ENCODE data around the gene SEPHS2. TPM values are rescaled to one million over a fixed set of nuclear protein-coding genes. Genes with fewer than 3 reads are reported as not detected.
"Not testable (repeated sequence)": the region's sequence is repeated elsewhere in the genome, so short reads cannot be mapped to it uniquely, and the experiment has no call there.

The SEPHS2 gene
- total RNA-seq, 4 donors from 2014 or later = 21.6 to 36.1 (median 25.2) TPM

- no peak for ATAC-seq
- Histone ChIP-seq H3K27me3 (no peaks in the 10 kb centered on the region), H3K4me3 (no peak overlapping the region), H3K36me3 (no peaks in the 10 kb centered on the region), H3K27ac (no peak overlapping the region), H3K4me1 (no peaks in the 10 kb centered on the region), H3K9me3 (no peaks in the 10 kb centered on the region)
- WGBS, 2 donors (ENCODE audit: low coverage in 1 of 2) = 80 to 93% methylated on average over 2 to 3 of the region's 7 CpGs
- TF ChIP-seq EP300 (IDR thresholded peaks at IDR 0.05) (no peak), POLR2AphosphoS5 (IDR thresholded peaks at IDR 0.05) (no peak), POLR2A (IDR thresholded peaks at IDR 0.05) (no peak)
- TF ChIP-seq, protein P1, sequence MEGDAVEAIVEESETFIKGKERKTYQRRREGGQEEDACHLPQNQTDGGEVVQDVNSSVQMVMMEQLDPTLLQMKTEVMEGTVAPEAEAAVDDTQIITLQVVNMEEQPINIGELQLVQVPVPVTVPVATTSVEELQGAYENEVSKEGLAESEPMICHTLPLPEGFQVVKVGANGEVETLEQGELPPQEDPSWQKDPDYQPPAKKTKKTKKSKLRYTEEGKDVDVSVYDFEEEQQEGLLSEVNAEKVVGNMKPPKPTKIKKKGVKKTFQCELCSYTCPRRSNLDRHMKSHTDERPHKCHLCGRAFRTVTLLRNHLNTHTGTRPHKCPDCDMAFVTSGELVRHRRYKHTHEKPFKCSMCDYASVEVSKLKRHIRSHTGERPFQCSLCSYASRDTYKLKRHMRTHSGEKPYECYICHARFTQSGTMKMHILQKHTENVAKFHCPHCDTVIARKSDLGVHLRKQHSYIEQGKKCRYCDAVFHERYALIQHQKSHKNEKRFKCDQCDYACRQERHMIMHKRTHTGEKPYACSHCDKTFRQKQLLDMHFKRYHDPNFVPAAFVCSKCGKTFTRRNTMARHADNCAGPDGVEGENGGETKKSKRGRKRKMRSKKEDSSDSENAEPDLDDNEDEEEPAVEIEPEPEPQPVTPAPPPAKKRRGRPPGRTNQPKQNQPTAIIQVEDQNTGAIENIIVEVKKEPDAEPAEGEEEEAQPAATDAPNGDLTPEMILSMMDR (IDR thresholded peaks at IDR 0.05) = no peak
Measured at GRCh38 chr16:30464078-30464477, 18.4 kb upstream of the SEPHS2 start.

DNA sequence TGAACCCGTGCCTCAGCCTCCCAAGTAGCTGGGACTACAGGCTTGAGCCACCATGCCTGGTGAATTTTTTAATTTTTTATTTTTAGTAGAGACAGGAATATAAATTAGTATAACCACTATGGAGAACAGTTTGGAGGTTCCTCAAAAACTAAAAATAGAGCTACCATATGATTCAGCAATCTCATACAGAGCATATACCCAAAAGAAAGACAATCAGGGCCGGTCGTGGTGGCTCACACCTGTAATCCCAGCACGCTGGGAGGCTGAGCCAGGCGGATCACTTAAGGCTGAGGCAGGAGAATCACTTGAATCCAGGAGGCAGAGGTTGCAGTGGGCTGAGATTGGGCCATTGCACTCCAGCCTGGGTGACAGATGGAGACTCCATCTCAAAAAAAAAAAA, 15.8 kb upstream of the SEPHS2 start:
- H3K36me3 ChIP-seq, H3K4me3 ChIP-seq, H3K27ac ChIP-seq, H3K9me3 ChIP-seq, ATAC-seq, H3K4me1 ChIP-seq, H3K27me3 ChIP-seq: not testable (repeated sequence)
- 85 to 91% methylated on average over 3 to 5 of the region's 5 CpGs for WGBS, 2 donors (ENCODE audit: low coverage in 1 of 2)

GRCh38 chr16:30459456-30459855, 13.8 kb upstream of the SEPHS2 start:
- 75 to 78% methylated on average over 9 to 11 of the region's 11 CpGs for WGBS, 2 donors (ENCODE audit: low coverage in 1 of 2)
- Histone ChIP-seq H3K27ac (no peak overlapping the region), H3K9me3 (no peaks in the 10 kb centered on the region), H3K4me3 (no peak overlapping the region), H3K4me1 (no peaks in the 10 kb centered on the region), H3K36me3 (no peaks in the 10 kb centered on the region), H3K27me3 (no peaks in the 10 kb centered on the region)
- no peak for ATAC-seq
- TF ChIP-seq, protein P1 (IDR thresholded peaks at IDR 0.05) = no peak
- TF ChIP-seq POLR2A (IDR thresholded peaks at IDR 0.05) = no peak

GRCh38 chr16:30458561-30459394, 13.1 kb upstream of the SEPHS2 start:
- no peak overlapping the region for H3K27ac ChIP-seq
- 85 to 100% methylated on average over 2 to 7 of the region's 22 CpGs for WGBS, 2 donors (ENCODE audit: low coverage in 1 of 2)
- H3K4me3 ChIP-seq = no peak overlapping the region
- H3K9me3 ChIP-seq = no peaks in the 10 kb centered on the region
- H3K27me3 ChIP-seq = no peaks in the 10 kb centered on the region
- H3K36me3 ChIP-seq = no peaks in the 10 kb centered on the region
- TF ChIP-seq, protein P1 (IDR thresholded peaks at IDR 0.05) = no peak
- TF ChIP-seq POLR2AphosphoS5 (IDR thresholded peaks at IDR 0.05) (no peak), EP300 (IDR thresholded peaks at IDR 0.05) (no peak), POLR2A (IDR thresholded peaks at IDR 0.05) (no peak)
- no peaks in the 10 kb centered on the region for H3K4me1 ChIP-seq
- ATAC-seq = no peak

GRCh38 chr16:30457743-30458560, 12.3 kb upstream of the SEPHS2 start:
- 79 to 87% methylated on average over 3 to 8 of the region's 16 CpGs for WGBS, 2 donors (ENCODE audit: low coverage in 1 of 2)
- no peak for ATAC-seq
- Histone ChIP-seq H3K27ac (no peak overlapping the region), H3K9me3 (no peaks in the 10 kb centered on the region), H3K36me3 (no peaks in the 10 kb centered on the region), H3K27me3 (no peaks in the 10 kb centered on the region), H3K4me1 (no peaks in the 10 kb centered on the region), H3K4me3 (no peak overlapping the region)
- TF ChIP-seq EP300 (IDR thresholded peaks at IDR 0.05) (no peak), POLR2A (IDR thresholded peaks at IDR 0.05) (no peak), POLR2AphosphoS5 (IDR thresholded peaks at IDR 0.05) (no peak)
- TF ChIP-seq, protein P1 (IDR thresholded peaks at IDR 0.05) = no peak

Data from gastroesophageal sphincter (tissue), 4 donors.